GM19238 (cell line): ENCODE data around the gene NR3C1.

ENCODE experiments used
- DNase-seq: peaks from one replicate; pipeline ENCODE4 v3.0.0; 2011; ENCODE audit warnings: low spot score; ENCODE audit not compliant: insufficient read length

NR3C1 gene

GRCh38 chr5:143314099-143314498 lies 89.4 kb downstream of the NR3C1 start:
- DNase-seq = no peak

- DNase-seq = no peak
Observed at GRCh38 chr5:143313298-143313852, 90.1 kb downstream of the NR3C1 start.

DNA sequence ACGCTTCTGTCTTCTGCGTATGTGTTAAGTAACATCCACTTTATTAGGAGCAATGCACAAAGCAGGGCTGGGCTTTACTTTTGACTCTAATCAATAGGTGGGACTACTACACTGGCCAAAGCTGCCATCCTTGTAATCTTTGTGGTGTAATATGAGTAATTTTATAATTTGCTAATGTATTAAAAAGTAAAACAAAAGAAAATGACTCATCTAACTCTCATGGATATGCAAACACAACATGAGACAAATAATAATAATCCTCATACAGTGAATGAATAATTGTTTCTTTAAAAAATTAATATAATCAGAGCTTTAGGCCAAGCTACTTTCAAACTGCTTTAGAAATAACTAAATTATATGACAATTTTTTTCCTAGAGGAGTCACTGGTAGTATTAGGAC lies 90.7 kb downstream of the NR3C1 start:
- DNase-seq = no peak

DNA sequence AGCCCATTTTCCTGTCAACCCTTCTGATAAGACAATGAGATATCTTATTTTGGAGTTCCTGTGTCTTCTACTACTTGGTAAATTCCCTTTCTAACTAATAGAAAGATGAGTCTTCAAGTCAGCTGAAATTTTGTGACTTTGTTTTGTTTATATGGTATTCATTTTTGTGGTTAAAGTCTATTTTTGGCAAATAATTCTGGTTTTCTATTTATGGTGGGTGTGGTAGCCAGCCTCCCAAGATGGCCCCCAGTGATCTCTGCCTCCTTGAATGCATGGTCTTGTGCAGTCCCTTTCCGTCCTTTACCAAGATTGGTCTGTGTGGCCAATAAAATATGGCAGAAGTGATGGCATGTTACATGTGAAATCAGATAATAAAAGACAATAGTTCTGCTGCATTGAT lies 91.5 kb downstream of the NR3C1 start:
- DNase-seq = no peak

- DNase-seq = no peak
Observed at GRCh38 chr5:143311428-143311827, 92.1 kb downstream of the NR3C1 start.

- no peak for DNase-seq
Observed at GRCh38 chr5:143309661-143310431, 93.6 kb downstream of the NR3C1 start.

- DNase-seq = no peak
Observed at GRCh38 chr5:143308731-143309130, 94.8 kb downstream of the NR3C1 start.

- DNase-seq = no peak
Observed at GRCh38 chr5:143306040-143306439, 97.4 kb downstream of the NR3C1 start.

GRCh38 chr5:143304836-143305475 lies 98.5 kb downstream of the NR3C1 start:
- no peak for DNase-seq

DNA sequence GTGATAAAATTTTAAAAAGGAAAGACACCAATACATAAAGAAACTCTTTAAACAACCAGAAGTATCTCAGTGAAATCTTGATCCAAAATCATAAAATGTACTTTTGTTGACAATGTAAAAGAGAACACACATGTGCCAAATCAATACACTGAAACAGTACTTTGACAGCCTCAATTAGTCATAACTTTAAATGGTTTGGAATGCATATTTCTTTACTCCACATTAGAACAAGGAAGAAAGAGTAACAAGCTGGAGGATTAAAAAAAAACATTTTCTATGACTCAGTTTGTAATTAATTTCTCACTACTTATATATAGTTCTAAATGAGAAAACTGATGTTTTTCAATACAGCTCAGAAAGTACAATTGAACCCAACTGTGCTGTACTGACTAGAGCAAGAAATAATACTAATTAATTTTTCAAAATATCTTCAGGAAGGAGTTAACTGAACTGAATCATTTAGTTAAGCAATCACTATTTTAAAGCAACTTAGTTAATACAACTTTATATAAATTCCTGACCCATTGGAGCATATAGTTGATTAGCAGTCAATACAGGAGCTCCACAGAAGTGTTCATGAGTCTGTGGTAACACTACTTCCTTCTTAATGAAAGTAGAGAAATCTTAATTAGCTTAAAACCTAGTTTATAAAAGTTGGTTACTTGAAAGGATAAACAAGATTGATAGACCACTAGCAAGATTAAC lies 101.0 kb downstream of the NR3C1 start:
- DNase-seq = no peak

- no peak for DNase-seq
Observed at GRCh38 chr5:143297756-143298155, 105.7 kb downstream of the NR3C1 start.

DNA sequence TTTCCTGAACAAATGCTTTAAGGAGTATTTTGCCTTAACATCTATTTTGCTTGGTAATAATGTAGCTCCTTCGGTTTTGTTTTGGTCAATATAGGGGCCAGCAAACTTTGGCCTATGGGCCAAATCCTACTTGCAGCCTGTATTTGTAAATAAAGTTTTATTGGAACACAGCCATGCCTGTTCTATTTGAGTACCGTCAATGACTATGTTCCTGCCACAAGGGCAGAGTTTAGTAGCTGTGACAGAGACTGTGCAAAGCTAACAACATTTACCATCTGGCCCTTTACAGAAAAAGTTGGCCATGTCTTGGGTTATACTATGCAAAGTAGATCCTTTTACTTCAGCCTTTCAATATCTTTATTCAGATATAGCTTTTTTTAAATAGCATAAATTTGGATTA lies 113.4 kb downstream of the NR3C1 start:
- no peak for DNase-seq

GRCh38 chr5:143284521-143284920 lies 119.0 kb downstream of the NR3C1 start:
- DNase-seq = no peak

GRCh38 chr5:143284002-143284401 lies 119.5 kb downstream of the NR3C1 start:
- no peak for DNase-seq

- DNase-seq = no peak
Observed at GRCh38 chr5:143281226-143281625, 122.3 kb downstream of the NR3C1 start.

- DNase-seq = no peak
Observed at GRCh38 chr5:143279698-143280097, 123.8 kb downstream of the NR3C1 start.

DNA sequence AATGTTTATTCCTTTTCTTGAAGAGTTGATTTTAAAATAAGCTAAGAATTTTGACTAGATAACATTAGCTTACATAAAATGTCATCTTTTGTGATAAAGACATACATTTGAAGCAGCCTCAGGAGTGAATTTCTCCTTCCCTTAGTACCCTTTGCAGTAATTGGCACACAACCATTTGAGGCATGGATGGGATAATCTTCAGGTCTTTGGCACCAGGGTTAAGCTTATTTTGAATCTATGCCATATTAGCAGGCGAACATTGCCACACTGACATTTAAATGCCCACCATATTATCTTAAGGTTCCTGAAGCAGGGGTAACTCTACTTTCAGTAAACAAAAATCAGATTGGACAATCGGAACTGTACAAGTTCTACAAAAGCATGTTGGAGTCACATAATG lies 126.0 kb downstream of the NR3C1 start:
- no peak for DNase-seq

DNA sequence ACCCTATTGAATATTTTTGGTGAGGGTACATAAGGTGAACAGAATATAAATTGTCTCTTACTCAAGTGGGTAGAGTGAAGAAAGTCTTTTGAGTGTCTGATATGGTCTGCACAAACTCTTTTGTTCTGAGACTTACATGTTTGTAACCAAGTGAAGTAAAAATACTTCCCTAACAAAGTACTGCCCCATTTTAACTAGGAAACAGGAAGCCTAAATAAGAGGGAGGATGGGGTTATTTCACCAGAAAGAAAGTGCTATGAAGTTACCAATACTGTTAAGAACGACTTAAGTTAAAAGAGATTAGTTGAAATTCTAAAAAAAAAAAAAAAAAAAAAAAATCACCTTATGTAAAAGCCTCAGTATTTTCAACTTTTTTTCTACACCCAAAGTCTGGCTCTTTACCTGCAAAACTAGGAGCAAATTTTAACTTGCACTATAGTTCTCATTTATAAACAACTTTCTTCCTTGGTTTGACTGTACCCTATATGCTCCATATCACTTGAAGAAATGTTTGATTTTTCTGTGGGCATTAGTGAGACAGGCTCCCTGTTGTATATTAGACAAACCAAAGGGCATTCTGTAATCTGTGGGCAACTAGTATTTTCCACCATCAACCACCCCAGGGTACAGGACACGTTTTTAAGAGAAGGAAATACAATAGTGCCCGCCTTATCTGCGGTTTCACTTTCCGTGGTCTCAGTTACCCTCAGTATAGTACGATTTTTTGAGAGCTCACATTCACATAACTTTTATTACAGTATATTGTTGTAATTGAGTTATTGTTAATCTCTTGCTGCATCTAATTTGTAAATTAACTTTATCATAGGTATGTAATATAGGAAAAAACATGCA lies 127.7 kb downstream of the NR3C1 start:
- DNase-seq = no peak

GRCh38 chr5:143274952-143275351 lies 128.5 kb downstream of the NR3C1 start:
- no peak for DNase-seq

DNA sequence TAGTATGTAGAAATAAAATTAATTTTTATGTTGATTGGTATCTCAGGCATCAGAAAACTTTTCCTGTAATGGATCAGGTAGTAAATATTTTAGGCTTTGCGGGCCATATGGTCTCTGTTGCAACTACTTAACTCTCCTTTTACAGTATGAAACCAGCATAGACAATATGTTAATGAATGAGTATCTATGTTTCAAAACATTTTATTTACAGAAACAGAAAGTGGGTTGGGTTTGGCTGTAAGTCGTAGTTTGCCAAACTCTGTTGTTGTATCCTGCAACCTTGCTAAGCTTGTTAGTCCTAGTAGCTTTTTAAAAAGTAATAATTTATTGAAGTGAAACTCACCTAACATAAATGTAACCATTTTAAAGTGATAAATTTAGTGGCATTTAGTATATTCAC lies 132.1 kb downstream of the NR3C1 start:
- DNase-seq = no peak

- DNase-seq = no peak
Observed at GRCh38 chr5:143268388-143268787, 135.1 kb downstream of the NR3C1 start.
